ENCODE measurements around the gene RGMA.

DNA sequence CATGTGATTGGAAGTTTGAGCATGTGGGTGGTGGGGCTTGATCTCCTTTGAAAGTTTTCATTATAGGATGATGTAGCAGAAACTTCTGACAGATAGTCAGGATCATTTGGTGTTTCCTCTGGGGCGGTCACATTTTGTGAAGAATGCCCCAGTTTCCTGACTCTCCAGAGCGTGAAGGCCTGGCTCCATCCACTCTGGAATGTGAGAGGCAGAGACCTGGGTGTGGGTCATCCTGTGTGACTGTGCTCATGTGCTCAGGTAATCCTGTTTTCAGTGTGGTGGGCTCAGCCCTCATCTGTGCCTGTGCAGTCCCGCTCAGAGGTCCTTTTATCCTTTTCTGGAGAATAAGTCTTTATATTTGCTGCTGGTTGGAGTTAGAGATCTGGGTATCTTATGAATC, 81.0 kb downstream of the RGMA start:
- TF ChIP-seq, protein P1, sequence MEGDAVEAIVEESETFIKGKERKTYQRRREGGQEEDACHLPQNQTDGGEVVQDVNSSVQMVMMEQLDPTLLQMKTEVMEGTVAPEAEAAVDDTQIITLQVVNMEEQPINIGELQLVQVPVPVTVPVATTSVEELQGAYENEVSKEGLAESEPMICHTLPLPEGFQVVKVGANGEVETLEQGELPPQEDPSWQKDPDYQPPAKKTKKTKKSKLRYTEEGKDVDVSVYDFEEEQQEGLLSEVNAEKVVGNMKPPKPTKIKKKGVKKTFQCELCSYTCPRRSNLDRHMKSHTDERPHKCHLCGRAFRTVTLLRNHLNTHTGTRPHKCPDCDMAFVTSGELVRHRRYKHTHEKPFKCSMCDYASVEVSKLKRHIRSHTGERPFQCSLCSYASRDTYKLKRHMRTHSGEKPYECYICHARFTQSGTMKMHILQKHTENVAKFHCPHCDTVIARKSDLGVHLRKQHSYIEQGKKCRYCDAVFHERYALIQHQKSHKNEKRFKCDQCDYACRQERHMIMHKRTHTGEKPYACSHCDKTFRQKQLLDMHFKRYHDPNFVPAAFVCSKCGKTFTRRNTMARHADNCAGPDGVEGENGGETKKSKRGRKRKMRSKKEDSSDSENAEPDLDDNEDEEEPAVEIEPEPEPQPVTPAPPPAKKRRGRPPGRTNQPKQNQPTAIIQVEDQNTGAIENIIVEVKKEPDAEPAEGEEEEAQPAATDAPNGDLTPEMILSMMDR (IDR thresholded peaks at IDR 0.05), result no peak
- TF ChIP-seq POLR2AphosphoS5 (IDR thresholded peaks at IDR 0.05) (no peak), POLR2A (IDR thresholded peaks at IDR 0.05) (no peak), EP300 (IDR thresholded peaks at IDR 0.05) (no peak)
